ENCODE data around the gene PTPRD.

Gene PTPRD

DNA sequence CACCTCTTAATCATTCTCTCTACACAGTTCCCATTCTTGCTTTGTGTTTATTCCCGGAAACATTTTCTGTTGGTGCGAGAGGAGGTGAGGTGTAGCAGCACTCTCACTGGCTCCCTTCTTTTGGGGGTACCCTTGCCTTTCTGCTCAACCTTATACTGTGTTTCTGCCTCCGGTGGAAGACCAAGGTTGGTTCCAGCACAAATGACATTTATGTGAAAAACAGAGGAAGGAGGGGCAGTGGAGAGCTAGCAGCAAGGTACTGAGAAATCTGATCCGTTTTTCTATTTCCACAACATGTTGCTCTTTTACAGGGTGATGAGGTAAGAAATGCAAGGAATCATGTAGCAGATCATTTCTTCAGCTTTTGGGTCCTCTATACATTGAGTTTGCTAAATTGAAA lies 2165.2 kb downstream of the PTPRD start:
- DNase-seq: no peak

GRCh38 chr9:8437876-8438275 lies 2174.9 kb downstream of the PTPRD start:
- DNase-seq: no peak

GRCh38 chr9:8437259-8437658 lies 2175.5 kb downstream of the PTPRD start:
- DNase-seq: no peak

GRCh38 chr9:8436786-8437185 lies 2176.0 kb downstream of the PTPRD start:
- no peak for DNase-seq

DNA sequence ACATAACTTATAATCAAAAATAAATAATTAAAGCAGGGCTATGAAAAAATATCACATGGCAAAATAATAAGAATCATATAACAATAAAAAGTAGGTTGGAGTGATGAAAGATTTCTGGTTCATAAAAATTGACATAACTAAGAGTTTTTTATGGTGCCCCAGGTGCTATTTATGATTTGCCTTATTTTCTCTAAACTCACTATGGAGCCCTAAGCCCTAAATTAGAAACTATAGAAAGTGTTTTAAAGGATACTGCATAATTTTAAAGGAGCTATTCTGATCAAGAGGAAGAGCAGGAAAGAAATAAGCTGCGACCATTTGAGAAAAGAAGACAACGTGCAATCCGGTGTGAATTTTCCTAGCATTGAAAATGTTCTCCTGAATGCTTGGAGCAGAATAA lies 2178.2 kb downstream of the PTPRD start:
- no peak for DNase-seq

DNA sequence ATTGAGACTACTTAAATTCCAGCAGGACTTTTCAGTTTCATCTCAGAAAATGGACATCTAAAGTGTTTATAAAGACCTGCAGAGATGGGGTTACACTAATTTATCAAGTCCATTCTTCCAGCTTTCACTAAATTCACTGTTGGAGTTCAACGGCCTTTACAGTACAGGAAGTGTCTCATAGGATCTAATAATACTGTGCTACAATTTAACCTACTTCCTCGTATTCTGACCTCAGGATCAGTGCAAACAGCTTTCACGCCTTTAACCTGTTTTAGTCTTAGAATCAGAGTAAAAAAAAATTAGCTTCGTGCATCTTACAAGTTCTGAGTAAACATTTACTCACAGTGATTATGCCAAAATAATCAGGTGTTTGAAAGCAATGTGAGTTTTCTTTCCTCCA lies 2180.6 kb downstream of the PTPRD start:
- no peak for DNase-seq

DNA sequence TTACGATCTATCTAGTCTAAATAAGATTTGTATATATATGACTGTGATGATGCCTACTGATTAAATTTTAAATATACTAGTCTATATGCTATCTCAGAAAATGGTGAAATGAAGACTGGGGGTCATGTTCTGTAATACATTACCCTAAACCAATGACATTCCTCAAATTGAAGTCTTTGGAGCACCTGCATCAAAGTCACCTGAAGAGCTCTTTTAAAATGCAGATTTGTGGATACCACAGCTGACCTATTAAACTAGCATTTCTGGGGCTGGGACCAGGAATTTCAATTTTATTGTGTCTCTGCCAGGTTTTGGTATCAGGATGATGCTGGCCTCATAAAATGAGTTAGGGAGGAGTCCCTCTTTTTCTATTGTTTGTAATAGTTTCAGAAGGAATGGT lies 2181.3 kb downstream of the PTPRD start:
- no peak for DNase-seq

- DNase-seq: no peak
These were observed 2181.9 kb downstream of the PTPRD start for GRCh38 chr9:8430945-8431344.

DNA sequence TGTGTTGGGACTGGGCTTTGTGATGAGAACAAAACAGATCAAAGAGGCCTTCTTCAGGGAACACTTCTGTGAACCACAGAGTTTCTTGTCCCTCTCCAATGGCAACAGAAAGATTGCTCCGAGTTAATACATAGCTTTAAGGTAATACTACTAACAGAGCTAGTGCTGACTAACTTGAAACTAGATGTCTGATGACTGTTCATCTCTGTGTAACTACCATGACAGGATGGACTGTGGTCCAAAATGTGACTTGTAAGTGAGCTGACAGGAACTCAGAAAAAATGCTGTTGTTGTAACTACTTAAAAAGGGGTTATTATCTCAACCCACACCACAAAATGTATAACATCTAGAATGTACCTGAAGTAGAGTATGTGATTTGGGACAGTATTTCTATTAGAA lies 2183.0 kb downstream of the PTPRD start:
- no peak for DNase-seq

- no peak for DNase-seq
These were observed 2183.6 kb downstream of the PTPRD start for GRCh38 chr9:8429157-8429556.

DNA sequence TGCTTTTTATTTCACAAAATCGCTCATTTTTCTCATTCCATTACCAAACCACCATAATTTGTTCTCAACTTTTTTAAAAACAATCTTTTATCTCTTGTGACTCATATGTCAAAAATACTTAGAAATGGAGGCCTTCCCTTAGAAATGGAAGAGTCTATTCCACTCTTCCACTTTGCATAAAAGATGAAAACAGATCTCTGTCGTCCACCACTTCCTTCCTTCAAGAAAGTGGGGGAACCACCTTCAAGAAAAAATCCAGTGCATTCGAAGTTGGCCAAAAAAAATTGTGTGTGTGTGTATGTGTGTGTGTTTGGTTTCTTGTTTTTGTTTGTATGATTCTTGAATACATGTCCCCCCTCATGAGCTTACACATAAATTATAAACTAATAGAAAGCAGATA lies 2184.4 kb downstream of the PTPRD start:
- no peak for DNase-seq

- no peak for DNase-seq
These were observed 2187.9 kb downstream of the PTPRD start for GRCh38 chr9:8424786-8425410.

DNA sequence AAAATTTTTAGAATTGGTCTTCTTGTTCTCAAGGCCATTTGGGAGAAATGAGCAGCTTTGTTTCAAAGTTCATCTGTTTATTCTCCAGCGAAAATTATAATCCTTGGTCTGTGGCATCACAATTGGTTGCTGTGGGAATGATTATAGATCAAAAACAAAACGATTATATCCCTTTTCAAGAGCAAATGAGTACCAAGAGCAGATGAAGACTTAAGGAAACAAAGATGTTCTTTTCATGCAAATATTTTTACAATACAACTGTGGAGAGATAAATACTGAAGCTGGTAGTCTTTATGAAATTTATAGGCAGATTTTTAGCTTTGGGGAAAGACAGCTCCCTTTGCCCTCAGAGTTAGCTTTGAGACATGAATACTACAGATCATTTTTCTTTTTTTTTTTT lies 2192.4 kb downstream of the PTPRD start:
- DNase-seq: no peak

- no peak for DNase-seq
These were observed 2193.1 kb downstream of the PTPRD start for GRCh38 chr9:8419596-8420275.

DNA sequence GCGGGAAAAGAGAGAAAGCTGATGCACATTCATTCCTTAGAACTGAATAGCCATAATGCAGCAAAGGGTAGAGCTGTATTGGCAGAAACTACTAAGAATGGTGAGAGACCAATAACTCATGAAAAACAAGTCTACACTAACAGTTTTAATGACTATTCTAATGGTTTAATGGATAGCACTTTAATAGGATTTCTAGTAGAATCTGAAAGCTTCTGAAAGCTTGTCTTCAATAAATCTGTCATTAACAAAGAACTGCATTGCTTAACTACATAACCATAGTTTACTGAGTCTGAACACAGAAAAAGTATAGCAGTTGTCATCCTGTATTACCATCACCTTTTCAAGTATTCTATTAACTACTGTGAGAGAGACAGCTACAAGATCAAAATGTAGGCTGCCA lies 2195.5 kb downstream of the PTPRD start:
- no peak for DNase-seq

DNA sequence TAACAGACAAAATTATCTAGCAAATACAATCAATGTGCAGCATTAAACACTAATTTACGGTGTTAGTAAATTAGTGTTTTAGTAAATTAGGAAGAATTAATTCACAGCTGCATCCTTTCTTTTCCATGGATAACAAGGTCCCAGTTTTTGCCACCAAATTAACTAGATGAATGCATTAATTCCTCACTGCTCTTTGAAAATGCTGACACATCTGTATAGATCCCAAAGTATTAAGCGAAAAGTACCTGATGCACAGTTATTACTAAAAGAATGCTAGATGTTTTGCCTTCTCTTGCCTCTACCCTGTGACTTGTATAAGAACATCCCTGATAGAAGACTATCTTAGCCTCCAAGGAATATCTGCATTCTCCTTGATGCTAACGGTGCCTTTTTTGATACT lies 2200.5 kb downstream of the PTPRD start:
- DNase-seq: no peak

- DNase-seq: no peak
These were observed 2204.1 kb downstream of the PTPRD start for GRCh38 chr9:8408575-8409190.

DNA sequence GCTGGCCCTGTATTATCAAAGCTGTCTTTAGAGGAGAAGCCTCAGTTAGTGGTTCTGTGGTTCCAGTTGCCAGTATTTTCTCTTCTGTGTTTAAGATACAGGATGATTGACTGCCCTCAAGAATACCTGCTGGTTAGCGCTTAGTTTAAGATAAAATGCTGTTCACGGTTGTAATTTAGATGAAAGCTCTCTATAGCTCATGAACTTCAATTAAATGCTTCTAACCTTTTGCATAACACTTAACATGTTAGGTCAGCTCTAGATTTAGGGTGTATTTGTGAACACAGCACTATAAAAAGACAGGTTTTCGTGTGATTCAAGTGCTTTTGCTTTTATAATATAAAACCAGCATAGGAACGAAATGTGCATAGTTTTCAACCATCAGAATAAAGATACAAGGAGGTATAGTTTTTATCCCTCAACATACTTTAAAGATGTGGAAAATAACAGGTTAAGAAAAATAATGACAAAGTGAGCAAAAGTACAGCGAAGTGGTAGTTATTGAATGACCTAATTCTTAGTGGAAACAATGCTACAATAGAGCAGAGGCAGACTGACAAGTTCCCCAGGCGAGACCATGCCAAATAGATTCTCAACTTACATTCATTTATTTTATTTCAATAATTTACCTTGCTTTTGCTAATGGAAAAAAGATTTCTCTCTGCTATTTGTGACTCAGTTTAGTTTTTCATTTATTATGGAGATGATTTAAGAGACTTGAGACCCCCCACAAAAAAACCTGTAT lies 2210.7 kb downstream of the PTPRD start:
- DNase-seq: peak; percentile 35

DNA sequence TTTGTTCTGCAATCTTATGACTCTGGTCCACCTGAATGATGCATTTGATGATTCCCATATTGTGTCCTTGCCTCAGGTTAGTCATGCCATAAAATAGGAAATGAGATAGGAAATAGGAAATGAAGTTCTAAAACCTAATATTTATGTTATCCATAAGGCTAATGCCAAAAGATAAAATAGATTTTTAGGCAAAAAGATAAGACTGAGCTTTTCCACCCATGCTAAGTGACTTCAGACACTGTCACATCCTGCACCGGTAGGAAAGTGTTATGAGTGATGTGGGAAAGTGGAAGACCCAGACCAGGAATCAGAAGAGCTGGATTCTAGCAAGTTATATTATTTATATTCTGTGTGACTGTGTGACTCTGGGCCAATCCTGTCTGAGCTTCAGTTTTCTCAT lies 2212.4 kb downstream of the PTPRD start:
- DNase-seq: no peak

DNA sequence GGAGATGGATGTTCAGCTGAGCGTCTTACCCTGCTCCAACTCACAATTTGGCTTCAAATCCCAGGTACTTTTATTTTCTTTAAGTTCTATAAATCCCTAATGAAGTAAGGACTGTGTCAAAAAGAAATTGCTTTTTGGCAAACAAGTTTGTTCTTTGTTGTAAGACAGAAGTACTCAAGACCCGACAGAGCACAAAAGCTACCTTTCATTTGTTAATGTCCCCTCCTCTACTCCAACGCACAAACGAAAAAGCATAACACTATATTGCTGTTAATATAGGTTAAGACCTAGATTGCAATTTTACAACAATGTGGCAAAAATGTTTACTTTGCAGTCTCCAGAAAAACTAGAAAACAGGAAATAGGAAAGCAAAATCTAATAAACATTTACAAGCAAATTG lies 2217.8 kb downstream of the PTPRD start:
- DNase-seq: no peak

DNA sequence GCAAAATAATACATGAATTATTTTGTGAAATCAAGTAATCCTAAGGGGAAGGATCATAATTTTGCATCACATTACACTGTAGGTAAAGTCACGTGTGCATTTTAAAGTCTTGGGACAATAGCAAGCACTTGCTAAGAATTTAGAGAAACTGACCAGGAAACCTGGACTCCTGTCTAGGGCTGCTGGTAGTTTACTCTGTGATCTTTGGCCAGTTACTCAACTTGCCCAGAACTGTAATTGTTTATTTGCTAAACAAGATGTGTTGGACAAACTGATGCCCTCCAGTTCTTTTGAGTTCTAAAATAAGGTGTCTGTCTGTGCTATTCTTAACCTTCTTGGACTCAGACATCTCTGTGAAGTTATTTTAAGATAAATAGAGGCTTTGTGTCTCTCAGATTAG lies 2218.5 kb downstream of the PTPRD start:
- no peak for DNase-seq

DNA sequence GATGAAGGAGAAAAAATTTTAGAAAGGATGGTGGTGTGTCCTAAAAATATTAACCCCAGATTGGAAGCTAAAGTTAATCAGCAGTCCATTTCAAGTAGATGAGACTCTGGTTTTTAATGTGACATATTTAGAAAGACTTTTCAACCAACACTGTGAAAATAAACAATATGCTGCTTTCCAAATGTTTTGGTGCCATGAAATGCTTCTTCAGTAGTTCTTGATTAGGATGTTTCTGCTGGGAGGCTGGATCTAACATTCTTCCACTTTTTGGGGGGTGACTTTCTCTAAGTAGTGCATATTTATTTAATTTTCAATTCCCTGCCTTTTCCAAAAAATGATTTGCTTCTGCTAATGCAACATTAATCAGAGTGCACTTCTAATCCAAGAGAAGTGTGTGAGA lies 2219.9 kb downstream of the PTPRD start:
- DNase-seq: no peak

- no peak for DNase-seq
These were observed 2221.2 kb downstream of the PTPRD start for GRCh38 chr9:8391566-8391965.

DNA sequence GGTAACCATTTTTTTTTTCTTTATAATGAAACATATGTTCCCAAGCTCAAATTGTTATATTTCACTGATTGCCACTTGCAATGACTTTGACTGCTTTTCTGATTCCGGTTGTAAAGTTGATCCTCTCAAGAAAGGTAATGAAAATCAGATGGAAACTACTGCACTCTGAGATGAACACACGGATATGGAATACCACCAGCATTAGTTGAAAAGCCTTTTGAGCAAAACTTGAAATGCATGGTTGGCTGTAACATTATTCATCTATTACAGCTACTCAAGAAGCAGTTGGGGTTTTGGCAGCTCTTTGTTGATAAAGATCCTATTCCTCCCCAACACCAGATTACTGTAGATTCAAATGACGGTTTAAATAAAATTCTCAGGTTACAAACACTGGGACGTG lies 2221.7 kb downstream of the PTPRD start:
- no peak for DNase-seq
